LNCAP (cell line): ENCODE measurements around the gene RASL10B.

Experiments used
- CTCF ChIP-seq: fragments of 450-650 bp; IDR thresholded peaks from 2 replicates; pipeline ENCODE4 v1.5.1; 2017; ENCODE audit warnings: mild to moderate bottlenecking

RASL10B gene

GRCh38 chr17:35764123-35764991, 32.9 kb downstream of the RASL10B start:
- TF ChIP-seq CTCF = peak; percentile 93

- no peak for TF ChIP-seq CTCF
These were observed 33.8 kb downstream of the RASL10B start for GRCh38 chr17:35765086-35765710.

- no peak for TF ChIP-seq CTCF
These were observed 34.5 kb downstream of the RASL10B start for GRCh38 chr17:35765756-35766488.

- no peak for TF ChIP-seq CTCF
These were observed 35.0 kb downstream of the RASL10B start for GRCh38 chr17:35766489-35766877.

- TF ChIP-seq CTCF = peak; percentile 60
These were observed 35.6 kb downstream of the RASL10B start for GRCh38 chr17:35766903-35767510.

- no peak for TF ChIP-seq CTCF
These were observed 37.4 kb downstream of the RASL10B start for GRCh38 chr17:35768797-35769196.

GRCh38 chr17:35769895-35770486, 38.6 kb downstream of the RASL10B start:
- peak; percentile 64 for TF ChIP-seq CTCF
